T-helper 2 cell treated with Interferon-gamma antibody and Interleukin-4, amounts not matched to agents 100 ng/mL and 5 ng/mL, for 36 hours (primary cell): ENCODE measurements around the gene DNAL1. TPM values are rescaled to one million over a fixed set of nuclear protein-coding genes. Genes with fewer than 3 reads are reported as not detected.

ENCODE experiments used
- intact Hi-C: fragments of 100-400 bp; cut with micrococcal nuclease; formaldehyde crosslinking; loops from one replicate; pipeline ENCODE4 v1.15.1; 2023
- total RNA-seq: library from RNA; stranded (reverse); gene quantifications from 2 replicates; pipeline ENCODE4 v1.2.3, GENCODE V29; 2022

The DNAL1 gene
- total RNA-seq, 1 donor from 2014 or later = 4.7 TPM

GRCh38 chr14:73741876-73742519, 97.2 kb downstream of the DNAL1 start:
- intact Hi-C loops = loop anchor here (1.0 to 5.0 kb wide), 4 partner anchors 16 to 85 kb away; no protein-coding TSS in a partner anchor

- intact Hi-C loops = loop anchor here (5.0 kb wide), 1 partner anchor 85 kb away; no protein-coding TSS in a partner anchor
Measured at GRCh38 chr14:73742520-73743238, 97.9 kb downstream of the DNAL1 start.

GRCh38 chr14:73743431-73743931, 98.7 kb downstream of the DNAL1 start:
- intact Hi-C loops = loop anchor here (5.0 kb wide), 1 partner anchor 84 kb away; no protein-coding TSS in a partner anchor

GRCh38 chr14:73744175-73744867, 99.5 kb downstream of the DNAL1 start:
- intact Hi-C loops = loop anchor here (5.0 kb wide), 1 partner anchor 83 kb away; no protein-coding TSS in a partner anchor

GRCh38 chr14:73744874-73745529, 100.2 kb downstream of the DNAL1 start:
- intact Hi-C loops = loop anchor here (5.0 kb wide), 1 partner anchor 82 kb away; no protein-coding TSS in a partner anchor

- intact Hi-C loops = no loop called here
Measured at GRCh38 chr14:73745571-73746519, 101.1 kb downstream of the DNAL1 start.

- intact Hi-C loops = no loop called here
Measured at GRCh38 chr14:73746520-73747378, 102.0 kb downstream of the DNAL1 start.

- intact Hi-C loops = no loop called here
Measured at GRCh38 chr14:73747379-73748211, 102.8 kb downstream of the DNAL1 start.

- intact Hi-C loops = no loop called here
Measured at GRCh38 chr14:73748858-73749357, 104.1 kb downstream of the DNAL1 start.

GRCh38 chr14:73749706-73750530, 105.1 kb downstream of the DNAL1 start:
- intact Hi-C loops = no loop called here

- intact Hi-C loops = no loop called here
Measured at GRCh38 chr14:73750531-73750901, 105.7 kb downstream of the DNAL1 start.

- intact Hi-C loops = no loop called here
Measured at GRCh38 chr14:73751157-73751691, 106.4 kb downstream of the DNAL1 start.

GRCh38 chr14:73752297-73752992, 107.7 kb downstream of the DNAL1 start:
- intact Hi-C loops = no loop called here
